Measurements from ENCODE around the gene NECTIN1. TPM values are rescaled to one million over a fixed set of nuclear protein-coding genes. Genes with fewer than 3 reads are reported as not detected.

The NECTIN1 gene
- total RNA-seq, 1 experiment from 2014 or later, result 23.8 TPM

GRCh38 chr11:119679346-119679745, 49.7 kb downstream of the NECTIN1 start:
- no peak for DNase-seq (ENCODE audit: low read depth, low spot score)
- Histone ChIP-seq H3K27ac (ENCODE audit: low read depth, low read length) (no peak overlapping the region), H3K9me2 (ENCODE audit: insufficient read depth) (no peaks in the 10 kb centered on the region), H3K4me2 (ENCODE audit: low read length) (no peak overlapping the region), H3K9me3 (ENCODE audit: control insufficient read depth in 1 of 2, insufficient read depth in 1 of 2, low read depth in 1 of 2, low read length in 2 of 2) (no peaks in the 10 kb centered on the region; a peak in 1 of 4 replicates), H4K20me1 (ENCODE audit: insufficient read depth) (no peaks in the 10 kb centered on the region), H2AFZ (ENCODE audit: low read depth, low read length, poor library complexity, severe bottlenecking) (no peak overlapping the region), H3K9ac (ENCODE audit: low read length) (no peak overlapping the region), H3K27me3 (ENCODE audit: insufficient read depth, low read length) (no peaks in the 10 kb centered on the region), H3K4me3 (replicated peaks in 1 of 2; ENCODE audit: low read depth in 1 of 2, low read length in 2 of 2) (no peak overlapping the region), H3K4me1 (ENCODE audit: control insufficient read depth in 1 of 2, insufficient read depth in 2 of 2, low read length in 2 of 2) (peaks cover 10 to 36% of the 10 kb centered on the region in 2 experiments; a peak in 3 of 4 replicates), H3K36me3 (ENCODE audit: control insufficient read depth in 1 of 2, insufficient read depth in 2 of 2, low read length in 2 of 2) (peaks cover 6 to 9% of the 10 kb centered on the region in 2 experiments; a peak in 3 of 4 replicates), H3K79me2 (ENCODE audit: insufficient read depth, low read length) (no peaks in the 10 kb centered on the region; the same call in 1 of the 2 replicates)
- CTCF ChIA-PET, result no interaction called here
- RAD21 ChIA-PET (ENCODE audit: low non-redundant PET in 1 of 2, low total read pairs in 2 of 2, uncharacterized antibody in 2 of 2, unreplicated experiment in 2 of 2), result no interaction called here
- BruUV-seq (replicated peaks), result no TSS peak
- TF ChIP-seq CEBPB (IDR thresholded peaks at IDR 0.05; ENCODE audit: low read depth) (no peak), RAD21 (IDR thresholded peaks at IDR 0.05; ENCODE audit: low read depth) (no peak), CTCF (IDR thresholded peaks at IDR 0.05 in 2 of 3, conservative IDR thresholded peaks at IDR 0.05 in 1 of 3; ENCODE audit: borderline replicate concordance in 1 of 3, insufficient read depth in 1 of 3, low read depth in 2 of 3, low read length in 2 of 3) (no peak)
- no peak for ATAC-seq
- POLR2A ChIA-PET, result no interaction called here
- intact Hi-C loops (cut with micrococcal nuclease), result no loop called here

GRCh38 chr11:119678351-119678750, 50.6 kb downstream of the NECTIN1 start:
- Histone ChIP-seq H3K9me2 (ENCODE audit: insufficient read depth) (no peaks in the 10 kb centered on the region), H3K9me3 (ENCODE audit: control insufficient read depth in 1 of 2, insufficient read depth in 1 of 2, low read depth in 1 of 2, low read length in 2 of 2) (no peaks in the 10 kb centered on the region; a peak in 1 of 4 replicates), H2AFZ (ENCODE audit: low read depth, low read length, poor library complexity, severe bottlenecking) (no peak overlapping the region), H3K4me1 (ENCODE audit: control insufficient read depth in 1 of 2, insufficient read depth in 2 of 2, low read length in 2 of 2) (peaks cover 2 to 27% of the 10 kb centered on the region in 2 experiments; a peak in 2 of 4 replicates), H3K27ac (ENCODE audit: low read depth, low read length) (no peak overlapping the region), H3K9ac (ENCODE audit: low read length) (no peak overlapping the region), H4K20me1 (ENCODE audit: insufficient read depth) (no peaks in the 10 kb centered on the region), H3K4me3 (replicated peaks in 1 of 2; ENCODE audit: low read depth in 1 of 2, low read length in 2 of 2) (no peak overlapping the region), H3K79me2 (ENCODE audit: insufficient read depth, low read length) (no peaks in the 10 kb centered on the region), H3K27me3 (ENCODE audit: insufficient read depth, low read length) (no peaks in the 10 kb centered on the region), H3K36me3 (ENCODE audit: control insufficient read depth in 1 of 2, insufficient read depth in 2 of 2, low read length in 2 of 2) (peaks cover 6 to 11% of the 10 kb centered on the region in 2 experiments; a peak in 3 of 4 replicates), H3K4me2 (ENCODE audit: low read length) (no peak overlapping the region)
- POLR2A ChIA-PET, result no interaction called here
- TF ChIP-seq EGR1 (IDR thresholded peaks at IDR 0.05; ENCODE audit: low read depth) (no peak), ELF1 (IDR thresholded peaks at IDR 0.05; ENCODE audit: borderline replicate concordance, low read depth) (no peak), SP1 (IDR thresholded peaks at IDR 0.05; ENCODE audit: low read depth) (no peak), RAD21 (IDR thresholded peaks at IDR 0.05; ENCODE audit: low read depth) (no peak), CBX3 (IDR thresholded peaks at IDR 0.05; ENCODE audit: low read depth) (no peak), EZH2 (IDR thresholded peaks at IDR 0.05) (no peak), FOSL1 (IDR thresholded peaks at IDR 0.05; ENCODE audit: low read depth) (no peak)
- DNase-seq (ENCODE audit: low read depth, low spot score) (no peak), ATAC-seq (no peak)
- intact Hi-C loops (cut with micrococcal nuclease), result no loop called here
- RAD21 ChIA-PET (ENCODE audit: low non-redundant PET in 1 of 2, low total read pairs in 2 of 2, uncharacterized antibody in 2 of 2, unreplicated experiment in 2 of 2), result no interaction called here
- CTCF ChIA-PET, result no interaction called here
- no TSS peak for BruUV-seq (replicated peaks)

All from HCT116 (cell line).